CD4-positive, alpha-beta T cell treated with Interleukin-2 at 100 ng/mL for 4 hours (primary cell): Measurements from ENCODE around the gene PANK1.
"Not testable (repeated sequence)": the region's sequence is repeated elsewhere in the genome, so short reads cannot be mapped to it uniquely, and the experiment has no call there.

Experiments used
- DNase-seq: peaks from one replicate; pipeline ENCODE4 v3.0.0-alpha.2; 2020; ENCODE audit warnings: low spot score

PANK1 gene

DNA sequence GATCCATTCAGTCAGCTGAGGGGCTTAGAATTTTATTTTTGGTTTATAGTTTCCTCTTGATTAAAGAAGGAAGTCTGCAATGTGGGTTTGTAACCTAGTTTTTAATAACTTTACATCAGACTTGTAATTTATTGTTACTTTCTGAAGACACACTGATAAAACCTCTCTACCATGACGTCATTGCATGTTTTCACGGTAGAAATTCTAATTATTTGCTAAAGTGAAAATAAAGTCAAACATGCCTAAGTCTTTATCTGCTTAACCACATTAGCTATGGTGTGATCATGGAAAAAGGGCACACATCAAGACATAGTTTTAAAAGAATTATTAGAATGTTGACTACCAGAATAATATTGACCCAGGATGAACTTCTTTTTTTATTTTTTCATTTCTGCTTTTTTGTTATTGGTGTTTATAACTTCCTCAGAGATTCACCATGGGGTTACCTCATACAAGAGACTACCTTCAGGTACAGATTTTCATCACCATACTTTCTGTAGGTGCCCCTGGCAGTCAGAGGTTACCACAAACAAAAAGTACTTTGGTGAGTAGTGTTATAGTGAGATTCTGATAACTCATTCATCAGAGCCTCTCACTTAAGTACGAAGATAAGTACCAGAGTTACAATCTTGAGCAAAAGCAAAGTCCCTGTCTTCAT lies 7.0 kb upstream of the PANK1 start:
- no peak for DNase-seq

DNA sequence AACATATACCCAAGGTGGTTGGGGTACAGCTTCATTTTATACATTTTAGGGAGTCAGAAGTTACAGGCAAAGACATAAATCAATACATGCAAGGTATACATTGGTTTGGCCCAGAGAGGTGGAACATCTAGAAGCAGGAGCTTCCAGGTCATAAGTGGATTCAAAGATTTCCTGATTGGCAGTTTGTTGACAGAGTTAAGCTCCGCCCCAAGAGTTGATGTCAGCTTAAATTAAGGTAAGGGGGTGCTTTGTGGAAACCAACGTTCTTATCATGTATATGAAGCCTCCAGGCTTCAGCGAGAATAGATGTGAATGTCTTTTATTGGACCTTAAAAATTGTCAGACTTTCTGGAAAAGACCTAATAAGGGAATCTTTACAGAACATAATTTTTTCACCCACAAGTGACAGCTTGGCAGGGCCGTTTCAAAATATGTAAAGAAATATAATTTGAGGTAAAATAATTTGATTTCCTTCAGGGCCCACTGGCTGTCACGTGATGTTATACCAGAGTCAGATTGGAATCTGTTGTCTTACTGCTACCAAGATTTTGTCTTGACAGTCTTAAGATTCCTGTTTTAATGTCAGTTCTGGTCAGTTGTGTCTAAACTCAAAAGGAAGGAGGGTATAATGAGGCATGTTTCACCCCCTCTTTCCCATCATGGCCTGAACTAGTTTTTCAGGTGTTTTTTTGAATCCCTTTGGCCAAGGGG lies 6.3 kb upstream of the PANK1 start:
- DNase-seq: no peak

DNA sequence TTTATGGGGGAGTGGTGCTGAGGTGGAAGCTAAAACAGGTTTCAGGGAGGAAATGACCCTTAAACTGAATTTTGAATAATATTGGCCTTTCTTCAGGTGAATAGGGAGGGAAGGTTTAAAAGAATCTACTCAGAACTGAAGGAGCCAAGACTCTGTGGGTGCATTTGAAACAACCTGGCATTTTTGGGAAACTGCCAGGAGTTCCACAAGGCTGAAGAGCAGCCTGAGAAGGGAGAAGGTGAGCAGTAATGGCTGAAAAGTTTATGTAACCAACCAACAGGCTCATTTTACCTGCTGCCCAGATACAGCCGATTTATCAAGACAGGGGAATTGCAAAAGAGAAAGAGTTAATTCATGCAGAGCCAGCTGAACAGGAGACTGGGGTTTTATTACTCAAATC lies 4.0 kb upstream of the PANK1 start:
- DNase-seq: no peak

DNA sequence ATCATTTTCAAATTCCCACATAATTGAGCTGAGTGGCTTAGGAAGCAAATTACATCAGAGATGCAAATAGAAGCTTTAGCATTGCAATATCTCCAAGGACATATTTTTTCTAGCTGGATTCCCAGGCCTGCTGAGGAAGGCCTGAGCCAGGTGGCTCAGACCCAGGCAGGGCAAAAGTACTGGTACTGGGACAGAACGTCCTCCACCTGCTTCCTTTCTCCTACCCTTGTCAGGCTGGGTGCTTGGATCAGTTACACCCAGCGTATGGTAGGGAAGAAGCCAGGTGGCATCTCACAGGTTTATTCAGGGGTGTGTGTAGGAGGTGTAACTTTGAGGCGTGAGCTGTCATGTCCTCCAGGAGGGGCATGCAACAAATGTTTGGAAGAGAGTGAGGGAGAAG lies 3.0 kb upstream of the PANK1 start:
- DNase-seq: no peak

DNA sequence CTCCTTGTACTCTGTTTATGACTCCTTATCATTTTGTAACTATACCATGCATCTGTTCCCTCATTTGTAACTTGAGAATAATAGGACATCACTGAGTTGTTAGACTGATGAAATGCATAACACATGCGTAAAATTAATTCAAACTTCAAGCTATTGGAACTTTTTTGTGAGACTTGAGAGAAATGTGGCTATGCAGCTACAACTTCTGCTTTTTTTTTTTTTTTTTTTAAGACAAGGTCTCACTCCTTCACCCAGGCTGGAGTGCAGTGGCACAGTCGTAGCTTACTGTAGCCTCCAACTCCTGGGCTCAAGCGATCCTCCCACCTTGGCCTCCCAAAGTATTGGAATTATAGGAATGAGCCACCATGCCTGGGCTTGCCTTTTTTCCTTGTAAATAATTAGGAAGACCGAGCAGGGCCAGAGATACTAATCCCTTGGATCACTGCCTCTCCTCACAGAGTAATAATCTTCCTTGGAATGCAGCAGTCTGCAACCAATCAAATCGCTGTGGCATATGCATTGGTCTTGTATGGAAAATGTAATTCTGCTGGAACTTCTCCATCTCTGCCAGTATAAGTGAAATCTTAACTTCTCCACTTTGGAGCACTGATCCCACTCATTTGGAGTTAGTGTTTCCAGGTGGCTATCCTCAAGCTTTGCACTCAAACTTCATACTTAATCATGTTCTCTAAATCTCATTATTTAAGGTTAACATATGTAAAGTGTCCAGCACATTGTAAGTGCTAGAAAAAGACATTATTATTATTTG lies 2.0 kb upstream of the PANK1 start:
- DNase-seq: no peak

DNA sequence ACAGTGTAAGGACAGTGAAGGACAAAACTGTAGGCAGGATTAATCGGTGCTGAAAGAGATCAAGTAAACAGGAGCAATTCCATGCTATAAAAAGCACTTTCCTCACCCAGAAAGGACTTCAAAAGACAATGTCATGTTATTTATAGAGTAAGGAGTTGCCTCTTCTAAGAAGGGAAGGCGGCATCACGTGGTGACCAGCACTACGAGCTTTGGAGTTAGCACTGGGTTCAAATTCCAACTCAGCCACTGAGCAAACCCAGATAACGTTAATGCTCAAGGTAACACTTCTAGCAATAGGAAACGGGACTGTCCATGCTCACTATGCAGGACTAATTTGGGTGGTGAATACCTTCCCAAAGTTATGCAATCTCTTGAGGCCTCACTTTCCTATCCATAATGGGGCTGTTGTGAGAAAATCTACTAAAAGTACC lies 715 bp upstream of the PANK1 start:
- no peak for DNase-seq

DNA sequence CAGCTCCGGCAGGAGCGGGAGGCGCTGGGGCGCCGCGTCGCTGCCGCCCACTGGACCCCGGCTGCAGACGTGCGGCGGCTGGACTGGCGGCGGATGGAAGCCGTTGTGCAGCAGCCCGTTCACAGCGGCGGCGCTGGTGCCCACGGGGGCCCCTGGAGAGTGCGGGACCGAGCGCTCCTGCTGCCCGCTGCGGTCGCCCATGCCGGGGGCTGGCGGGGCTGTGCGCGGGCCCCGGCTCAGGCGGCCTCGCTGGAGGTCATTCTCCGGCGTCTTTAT lies 413 bp downstream of the PANK1 start:
- no peak for DNase-seq

DNA sequence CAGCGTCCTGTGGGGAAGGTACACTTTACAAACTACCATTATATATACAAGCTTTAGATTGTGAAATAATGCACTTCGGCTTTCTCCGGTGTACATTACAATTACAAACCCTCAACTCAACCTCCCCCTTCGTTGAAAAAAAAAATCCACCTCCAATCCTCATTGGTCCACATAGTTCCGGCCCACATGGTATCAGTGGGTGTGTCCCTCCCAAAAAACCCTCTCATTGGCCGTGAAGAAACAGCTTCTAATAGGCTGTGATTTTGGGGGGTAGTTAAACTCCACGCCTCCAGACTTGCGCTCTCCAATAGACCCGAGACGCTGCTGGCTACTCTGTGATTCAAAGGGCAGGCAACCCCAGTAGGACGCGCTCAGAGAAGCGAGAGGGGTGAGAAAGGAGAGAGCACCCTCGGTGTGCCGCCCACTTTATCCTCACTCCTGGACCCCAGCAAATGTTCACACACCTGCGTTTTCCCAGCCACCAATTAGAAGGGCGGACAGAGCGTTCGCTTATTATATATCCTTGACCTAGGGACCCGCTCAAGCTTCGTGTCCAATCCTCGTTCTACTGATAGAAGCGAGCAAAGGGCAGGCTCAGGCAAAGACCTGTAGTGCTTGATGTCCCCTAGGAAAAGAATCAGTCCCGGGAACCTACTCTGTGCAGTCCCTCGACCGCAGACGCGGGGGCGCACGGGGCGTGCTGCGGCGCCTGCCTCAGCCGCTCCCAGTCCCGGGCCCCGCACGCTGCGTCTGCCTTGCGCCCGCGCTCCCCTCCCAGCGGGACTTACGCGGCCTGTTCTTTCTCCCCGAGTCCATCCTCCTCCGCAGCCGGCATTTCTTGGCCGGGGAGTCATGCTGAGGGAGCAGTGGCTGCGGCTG lies 991 bp downstream of the PANK1 start:
- peak; percentile 78 for DNase-seq

DNA sequence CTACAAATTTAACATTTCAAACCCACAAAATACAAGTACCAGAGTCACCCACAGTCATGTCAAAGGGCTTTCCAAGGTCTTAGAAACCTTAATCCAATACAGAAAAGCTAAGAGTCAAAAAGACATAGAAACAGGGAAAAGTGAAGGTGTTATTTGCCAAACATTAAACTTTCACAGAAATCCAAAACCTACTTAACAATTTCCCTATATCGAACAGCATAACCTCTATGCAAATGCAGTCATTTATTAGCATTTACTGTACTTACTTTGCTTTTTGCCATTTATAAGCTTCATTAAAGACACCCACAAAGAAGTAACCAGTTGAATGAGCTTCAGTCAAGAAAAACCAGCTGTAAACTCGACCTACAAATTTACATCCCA lies 1.6 kb downstream of the PANK1 start:
- DNase-seq: no peak

DNA sequence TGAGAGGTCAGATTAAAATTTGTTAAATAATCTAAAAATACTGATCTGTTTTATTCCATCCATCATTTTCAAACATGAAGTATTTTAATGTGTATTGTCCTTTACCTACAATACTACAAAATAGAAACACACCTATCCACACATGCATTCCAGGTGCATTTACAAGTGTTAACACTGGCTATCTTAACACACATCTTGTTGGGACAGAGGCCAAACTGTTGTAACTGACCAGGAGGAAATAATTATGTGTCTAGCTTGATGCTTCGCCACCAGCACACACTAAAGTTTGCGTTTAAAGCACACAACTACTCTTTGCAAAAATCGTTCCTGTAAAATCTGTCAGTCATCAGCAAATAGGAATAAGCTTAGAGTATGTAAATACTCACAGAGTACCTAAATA lies 2.8 kb downstream of the PANK1 start:
- no peak for DNase-seq

DNA sequence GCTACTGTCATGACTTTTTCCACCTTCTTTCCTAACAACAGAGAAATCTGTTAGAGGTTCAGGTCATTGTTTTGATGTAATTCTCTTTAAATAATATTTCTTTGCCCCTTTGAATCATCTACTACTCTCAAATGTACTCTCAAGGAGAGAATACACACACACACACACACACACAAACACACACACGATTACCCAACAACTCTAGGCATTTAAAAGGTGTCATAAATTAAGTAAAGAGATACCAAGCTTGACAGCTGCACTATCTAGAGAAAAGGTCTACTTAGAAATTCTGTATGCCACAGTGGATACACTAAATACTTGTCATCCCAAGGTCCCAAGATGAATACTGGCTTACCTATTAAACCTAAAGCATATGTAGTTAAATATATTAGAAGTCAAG lies 4.8 kb downstream of the PANK1 start:
- DNase-seq: no peak

DNA sequence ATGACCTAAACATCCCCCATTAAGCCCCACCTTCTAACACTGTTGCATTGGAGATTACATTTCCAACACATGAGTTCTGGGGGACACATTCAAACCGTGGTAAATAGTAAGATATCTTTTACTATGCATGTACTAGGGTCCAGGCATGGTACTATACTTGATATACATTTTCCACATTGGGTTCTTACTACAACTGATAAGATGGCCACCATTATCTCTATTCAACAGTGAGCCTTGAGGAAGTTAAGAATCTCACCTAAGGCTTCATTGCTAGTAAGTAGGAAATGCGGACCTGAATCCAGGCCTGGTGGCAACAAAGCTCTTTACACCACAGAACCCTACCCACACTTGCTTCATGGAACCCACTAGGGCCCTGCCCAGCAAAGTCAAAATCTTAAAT lies 5.7 kb downstream of the PANK1 start:
- no peak for DNase-seq

DNA sequence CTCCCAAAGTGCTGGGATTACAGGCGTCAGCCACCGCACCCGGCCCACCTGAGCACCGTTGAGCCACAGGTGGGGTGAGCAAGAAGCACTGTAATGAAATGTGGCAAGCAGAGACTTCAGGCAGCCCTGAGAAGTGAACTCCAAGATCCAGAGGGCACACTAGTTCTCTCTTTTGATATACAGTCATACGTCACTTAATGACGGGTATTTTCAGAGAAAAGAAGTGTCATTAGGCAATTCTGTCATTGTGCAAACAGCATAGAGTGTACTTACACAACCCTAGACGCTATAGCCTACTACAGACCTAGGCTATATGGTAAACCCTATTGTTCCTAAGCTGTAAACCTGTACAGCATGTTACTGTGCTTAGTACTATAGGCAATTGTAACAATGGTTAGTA lies 7.9 kb downstream of the PANK1 start:
- DNase-seq: no peak

DNA sequence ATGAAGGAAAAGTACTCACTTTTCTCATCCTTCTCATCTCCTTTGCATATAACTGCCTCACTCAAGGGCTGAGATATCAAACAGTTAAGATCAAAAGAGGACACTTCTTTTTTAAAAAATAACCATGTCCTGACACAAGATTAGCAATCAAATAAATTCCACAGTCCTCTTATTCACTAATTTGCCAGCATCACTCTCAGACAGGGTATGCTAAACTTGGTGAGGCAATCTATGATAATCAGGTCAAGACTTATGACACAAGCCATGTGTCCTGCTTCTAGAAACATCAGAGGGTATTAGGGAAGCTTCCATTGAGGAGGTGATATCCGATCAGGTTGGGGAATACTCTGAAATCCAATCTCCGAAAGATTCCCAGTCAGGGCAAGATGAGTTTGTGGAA lies 10.4 kb downstream of the PANK1 start:
- DNase-seq: no peak

DNA sequence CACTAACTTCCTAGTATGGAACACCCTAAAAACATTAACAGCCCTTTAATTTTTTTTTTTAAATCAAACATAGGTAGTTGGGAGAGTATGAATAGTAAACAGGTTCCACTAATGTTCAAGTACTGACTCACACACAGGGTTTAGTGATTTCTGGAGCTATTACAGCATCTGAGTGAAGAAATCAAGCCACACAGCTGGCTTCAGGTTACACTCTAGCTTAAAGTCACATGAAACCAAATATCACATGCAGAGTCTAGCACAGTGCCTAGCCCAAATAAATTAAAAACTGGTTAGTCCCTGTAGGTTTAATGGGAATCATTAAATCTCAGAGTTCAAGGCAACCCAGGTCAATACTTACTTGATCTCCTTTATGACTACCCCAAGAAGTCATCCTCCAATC lies 11.6 kb downstream of the PANK1 start:
- DNase-seq: no peak

DNA sequence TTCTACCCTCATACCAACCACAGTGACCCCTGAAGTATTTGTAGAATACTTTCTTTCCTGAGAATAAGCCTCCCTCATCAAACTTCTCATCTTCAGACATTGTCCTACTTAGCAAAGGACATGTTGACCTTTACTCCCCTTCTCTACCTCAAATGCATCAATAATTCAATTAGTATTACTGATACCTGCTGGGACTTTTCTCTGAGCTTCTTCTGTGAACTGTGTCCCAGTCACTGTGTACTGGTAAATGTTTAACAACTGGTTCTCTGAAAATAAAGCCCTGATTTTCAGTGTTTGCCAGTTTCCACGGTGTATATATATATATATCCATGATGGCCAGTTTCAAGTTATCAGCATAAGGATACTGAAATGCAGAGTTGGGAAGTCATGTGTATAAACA lies 12.2 kb downstream of the PANK1 start:
- DNase-seq: no peak

DNA sequence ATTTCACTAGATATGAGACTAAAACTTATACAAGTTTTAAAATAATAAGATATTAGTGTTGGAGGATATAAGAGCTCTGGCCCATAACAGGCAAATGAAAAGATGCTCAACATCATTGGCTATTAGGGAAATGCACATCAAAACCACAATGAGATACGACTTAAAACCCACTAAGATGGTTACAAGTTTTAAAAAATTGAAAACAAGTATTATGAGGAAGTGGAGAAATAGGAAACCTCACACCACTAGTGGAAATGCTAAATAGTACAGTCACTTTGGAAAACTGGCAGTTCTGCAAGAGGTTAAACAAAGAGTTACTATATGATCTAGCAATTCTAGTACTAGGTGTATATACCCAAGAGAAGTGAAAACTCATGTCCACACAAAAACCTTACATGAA lies 17.2 kb downstream of the PANK1 start:
- DNase-seq: no peak

DNA sequence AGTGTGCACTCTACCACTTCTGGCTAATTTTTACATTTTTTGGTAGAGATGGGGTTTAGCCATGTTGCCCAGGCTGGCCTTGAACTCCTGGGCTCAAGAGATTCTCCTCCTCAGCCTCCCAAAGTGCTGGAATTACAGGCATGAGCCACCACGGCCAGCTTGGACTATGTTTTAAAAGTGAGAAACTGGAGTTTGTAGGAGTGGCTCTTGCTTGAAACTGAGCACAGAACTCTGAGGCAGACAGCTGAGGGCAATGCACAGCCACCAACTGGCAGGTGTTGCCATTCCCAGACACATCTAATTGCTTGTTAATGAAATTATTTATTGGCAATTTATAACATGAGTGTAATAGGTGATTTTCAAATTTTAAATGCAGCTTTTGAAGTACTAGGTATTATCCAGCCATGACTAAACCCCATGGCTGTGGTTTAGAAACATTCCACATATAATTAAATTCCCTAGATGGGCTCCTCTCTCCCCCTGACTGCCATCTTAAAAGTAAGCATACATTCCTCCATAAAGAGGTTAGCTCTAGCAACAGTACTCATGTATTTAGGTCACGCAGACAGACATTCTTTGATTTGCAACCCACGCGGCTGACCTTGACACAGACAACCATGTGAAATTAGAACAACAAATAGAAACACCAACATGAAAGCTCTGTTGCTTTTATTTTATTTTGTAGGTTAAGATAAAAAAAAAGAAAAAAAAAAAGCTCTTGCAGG lies 19.8 kb downstream of the PANK1 start:
- DNase-seq: no peak

DNA sequence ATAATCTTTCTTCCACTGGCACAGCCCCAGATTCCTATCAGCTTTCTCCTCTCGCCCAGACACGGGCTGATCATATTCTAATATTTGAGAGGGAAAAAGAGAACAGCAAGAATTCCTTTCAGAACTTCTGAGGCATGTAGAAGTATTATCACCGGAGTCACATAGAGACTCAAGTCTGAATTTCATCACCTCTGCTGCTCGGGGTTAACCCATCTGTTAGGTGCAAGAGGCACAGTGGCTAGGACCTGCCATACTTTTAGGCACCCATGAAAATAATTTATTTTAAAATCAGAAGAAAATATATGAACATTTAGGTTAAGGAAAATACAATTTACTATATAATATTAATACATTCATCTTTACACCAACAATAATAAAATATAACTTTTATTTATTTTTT lies 21.0 kb downstream of the PANK1 start:
- no peak for DNase-seq

DNA sequence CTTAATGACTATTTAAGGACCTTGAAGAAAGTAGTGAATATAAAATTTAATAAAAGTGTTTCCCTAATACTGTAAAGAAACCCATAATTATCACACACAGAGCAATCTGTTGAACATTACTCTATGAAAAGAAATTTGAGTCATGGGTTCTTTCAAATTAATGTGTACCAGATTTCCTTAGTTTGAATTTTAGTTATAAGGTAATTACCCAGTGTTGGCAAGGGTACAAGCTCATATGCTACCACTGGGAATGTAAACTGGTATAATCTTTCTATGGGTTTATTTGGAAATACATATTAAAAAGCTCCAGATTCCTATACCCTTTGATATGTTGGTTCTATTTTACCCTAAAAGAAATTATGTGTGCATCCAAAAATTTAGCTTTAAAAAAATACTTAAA lies 22.9 kb downstream of the PANK1 start:
- no peak for DNase-seq

DNA sequence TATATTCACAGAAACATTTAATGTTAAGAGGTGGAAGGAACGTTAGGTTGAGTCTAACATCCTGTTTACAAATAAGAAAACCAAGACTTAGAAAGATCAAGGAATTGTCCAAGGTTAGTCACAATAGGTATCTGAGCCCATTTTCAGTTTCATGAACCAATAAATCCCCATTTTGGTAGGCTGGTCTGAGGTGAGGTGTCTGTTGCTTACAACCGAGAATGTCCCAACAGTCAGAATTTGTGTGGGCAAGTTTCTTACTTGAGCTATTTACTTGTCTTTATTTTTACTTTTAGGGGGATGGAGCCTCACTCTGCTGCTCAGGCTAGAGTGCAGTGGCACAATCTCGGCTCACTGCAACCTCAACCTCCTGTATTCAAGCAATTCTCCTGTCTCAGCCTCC lies 23.6 kb downstream of the PANK1 start:
- DNase-seq: no peak

DNA sequence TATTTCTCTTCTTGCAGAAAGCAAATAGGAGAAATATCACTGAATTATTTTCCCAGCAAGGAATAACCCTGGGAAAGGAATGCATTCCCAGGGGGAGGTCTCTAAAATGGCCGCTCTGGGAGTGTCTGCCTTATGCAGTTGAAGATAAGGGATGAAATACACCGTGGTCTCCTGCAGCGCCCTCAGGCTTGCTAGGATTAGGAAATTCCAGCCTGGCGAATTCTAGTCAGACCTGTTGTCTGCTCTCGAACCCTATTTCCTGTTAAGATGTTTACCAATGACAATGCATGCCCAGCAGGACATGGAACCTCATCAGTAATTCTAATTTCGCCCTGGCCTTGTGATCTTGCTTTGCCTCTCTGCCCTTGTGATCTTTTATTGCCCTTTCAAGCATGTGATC lies 24.7 kb downstream of the PANK1 start:
- not testable (repeated sequence) for DNase-seq
